Fibroblast of pulmonary artery (primary cell): Measurements from ENCODE around the gene DGLUCY.
A peak's percentile ranks its signal among the peaks of the same experiment; 100 is the strongest.

Source experiments
- DNase-seq: peaks from one replicate; pipeline ENCODE4 v3.0.0-alpha.2; 2010; ENCODE audit warnings: low read depth
- H3K4me3 ChIP-seq: replicated peaks from 2 replicates; pipeline ENCODE4 v1.5.1; 2011; ENCODE audit warnings: low read depth, mild to moderate bottlenecking, control low read depth, low read length, moderate library complexity
- TF ChIP-seq, protein P1 (sequence below): IDR thresholded peaks from 2 replicates; pipeline ENCODE4 v1.5.1; 2011; ENCODE audit warnings: mild to moderate bottlenecking, control low read depth, low read length, inconsistent platforms; ENCODE audit errors: missing control alignments

Gene DGLUCY

GRCh38 chr14:91138511-91139359, 24.9 kb downstream of the DGLUCY start:
- TF ChIP-seq, protein P1, sequence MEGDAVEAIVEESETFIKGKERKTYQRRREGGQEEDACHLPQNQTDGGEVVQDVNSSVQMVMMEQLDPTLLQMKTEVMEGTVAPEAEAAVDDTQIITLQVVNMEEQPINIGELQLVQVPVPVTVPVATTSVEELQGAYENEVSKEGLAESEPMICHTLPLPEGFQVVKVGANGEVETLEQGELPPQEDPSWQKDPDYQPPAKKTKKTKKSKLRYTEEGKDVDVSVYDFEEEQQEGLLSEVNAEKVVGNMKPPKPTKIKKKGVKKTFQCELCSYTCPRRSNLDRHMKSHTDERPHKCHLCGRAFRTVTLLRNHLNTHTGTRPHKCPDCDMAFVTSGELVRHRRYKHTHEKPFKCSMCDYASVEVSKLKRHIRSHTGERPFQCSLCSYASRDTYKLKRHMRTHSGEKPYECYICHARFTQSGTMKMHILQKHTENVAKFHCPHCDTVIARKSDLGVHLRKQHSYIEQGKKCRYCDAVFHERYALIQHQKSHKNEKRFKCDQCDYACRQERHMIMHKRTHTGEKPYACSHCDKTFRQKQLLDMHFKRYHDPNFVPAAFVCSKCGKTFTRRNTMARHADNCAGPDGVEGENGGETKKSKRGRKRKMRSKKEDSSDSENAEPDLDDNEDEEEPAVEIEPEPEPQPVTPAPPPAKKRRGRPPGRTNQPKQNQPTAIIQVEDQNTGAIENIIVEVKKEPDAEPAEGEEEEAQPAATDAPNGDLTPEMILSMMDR, result peak; percentile 57
- H3K4me3 ChIP-seq, result no peak overlapping the region
- DNase-seq, result peak; percentile 48

GRCh38 chr14:91139776-91140175, 25.9 kb downstream of the DGLUCY start:
- H3K4me3 ChIP-seq, result no peak overlapping the region
- DNase-seq, result no peak
- TF ChIP-seq, protein P1, result no peak

DNA sequence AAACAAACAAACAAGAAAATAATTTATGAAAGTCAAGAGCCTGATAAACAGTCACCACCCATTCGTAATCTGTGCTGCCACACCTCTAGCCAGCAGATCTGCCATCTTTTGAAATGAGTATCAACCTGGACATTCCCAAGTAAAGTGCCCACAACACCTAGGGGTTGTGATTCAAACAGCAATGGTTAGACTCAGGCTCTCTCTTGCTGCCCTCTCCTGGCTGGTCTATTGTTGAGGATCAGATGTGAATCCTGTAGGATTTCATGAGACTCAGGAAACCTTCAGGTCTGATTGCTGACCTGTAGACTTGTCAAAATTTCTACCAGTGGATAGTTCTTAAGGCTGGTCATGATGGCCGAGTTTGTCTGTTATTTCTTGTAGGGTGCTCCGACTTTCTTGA, 26.8 kb downstream of the DGLUCY start:
- no peak overlapping the region for H3K4me3 ChIP-seq
- TF ChIP-seq, protein P1, result peak; percentile 57
- DNase-seq, result peak; percentile 51

GRCh38 chr14:91142214-91142668, 28.4 kb downstream of the DGLUCY start:
- H3K4me3 ChIP-seq, result no peak overlapping the region
- TF ChIP-seq, protein P1, result no peak
- DNase-seq, result no peak

DNA sequence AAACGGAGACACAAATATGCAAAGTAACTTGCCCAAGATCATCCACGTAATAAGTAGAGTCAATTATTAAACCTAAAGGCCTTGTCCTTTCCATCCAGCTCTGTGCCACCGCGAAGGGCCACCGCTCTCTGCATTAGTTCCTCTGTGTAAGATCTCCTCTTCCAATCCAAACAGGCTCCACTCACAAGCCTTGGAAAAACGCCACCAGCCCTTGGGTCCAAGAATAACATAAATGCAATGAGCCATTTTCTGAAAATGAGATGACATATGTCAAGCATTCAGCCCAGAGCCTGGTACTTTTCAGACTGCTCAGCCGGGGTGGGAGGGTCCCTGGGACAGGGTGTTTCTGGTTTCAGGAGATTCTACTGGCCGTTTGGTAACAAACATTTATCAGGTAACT, 30.0 kb downstream of the DGLUCY start:
- H3K4me3 ChIP-seq, result no peak overlapping the region
- TF ChIP-seq, protein P1, result no peak
- no peak for DNase-seq

DNA sequence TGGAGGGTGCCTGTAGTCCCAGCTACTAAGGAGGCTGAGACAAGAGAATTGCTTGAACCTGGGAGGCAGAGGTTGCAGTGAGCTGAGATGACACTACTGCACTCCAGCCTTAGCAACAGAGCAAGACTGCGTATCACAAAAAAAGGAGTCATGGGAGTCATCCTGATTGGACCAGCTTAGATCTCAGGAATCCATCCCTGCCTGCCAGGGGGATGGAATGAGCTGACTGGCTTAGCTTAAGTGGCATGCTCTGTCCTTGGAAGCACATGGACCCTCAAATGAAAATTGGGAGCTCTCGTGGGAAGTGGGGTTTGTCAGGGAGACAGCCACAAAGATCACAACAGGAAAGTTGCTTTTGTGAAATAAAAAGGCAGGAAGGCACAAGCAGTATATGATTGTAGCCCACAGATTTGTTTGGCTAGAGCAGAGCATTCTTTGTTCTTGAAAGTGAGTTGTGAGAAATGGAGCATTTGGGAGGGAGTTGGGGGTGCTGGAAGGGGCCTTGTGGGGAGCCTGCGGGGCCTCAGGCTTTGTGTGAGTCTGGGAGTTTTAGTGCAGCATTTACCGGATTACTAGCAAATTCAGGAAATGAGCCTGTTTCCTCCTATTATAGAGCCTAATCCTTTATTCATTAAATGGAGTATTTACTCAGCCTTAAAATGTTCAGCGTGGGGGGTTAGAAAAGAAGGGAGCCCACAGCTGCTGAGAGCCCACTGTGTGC, 30.7 kb downstream of the DGLUCY start:
- no peak overlapping the region for H3K4me3 ChIP-seq
- TF ChIP-seq, protein P1, result no peak
- DNase-seq, result peak; percentile 76
